K562 (cell line): Measurements from ENCODE around the gene PRXL2A. TPM values are rescaled to one million over a fixed set of nuclear protein-coding genes. Genes with fewer than 3 reads are reported as not detected.

Experiments used
- AFF4 ChIP-seq: sonication (generic); formaldehyde crosslinking; IDR thresholded peaks from 2 replicates; pipeline ENCODE4 v1.8.0; 2023; ENCODE audit warnings: mild to moderate bottlenecking, missing genetic modification reagents
- ARID1B ChIP-seq: fragments of 450-650 bp; IDR thresholded peaks from 2 replicates; pipeline ENCODE4 v1.6.1; 2016; ENCODE audit warnings: antibody characterized with exemption, mild to moderate bottlenecking, inconsistent platforms
- ATF7 ChIP-seq: fragments of 450-650 bp; IDR thresholded peaks from 2 replicates; pipeline ENCODE4 v1.7.1; 2014; ENCODE audit warnings: mild to moderate bottlenecking, moderate library complexity
- COPS2 ChIP-seq: fragments of 450-650 bp; conservative IDR thresholded peaks from 2 replicates; pipeline ENCODE4 v1.6.1; 2016; ENCODE audit warnings: mild to moderate bottlenecking, moderate library complexity
- ERF ChIP-seq: fragments of 450-650 bp; formaldehyde crosslinking; IDR thresholded peaks from 2 replicates; pipeline ENCODE4 v1.4.0; 2020; ENCODE audit warnings: mild to moderate bottlenecking, mixed read lengths
- HBP1 ChIP-seq: fragments of 450-650 bp; formaldehyde crosslinking; IDR thresholded peaks from 2 replicates; pipeline ENCODE4 v1.4.0; 2022; ENCODE audit warnings: missing genetic modification characterization
- KDM1A ChIP-seq, 2 experiments: fragments of 450-650 bp; IDR thresholded peaks; 2 replicates each; pipeline ENCODE4 v1.6.1; 2016; ENCODE audit warnings: mild to moderate bottlenecking in 2 of 2
- PRMT5 ChIP-seq: sonication (generic); formaldehyde crosslinking; IDR thresholded peaks from 2 replicates; pipeline ENCODE4 v1.5.0; 2020; ENCODE audit warnings: missing genetic modification reagents
- SFPQ ChIP-seq: fragments of 200-400 bp; formaldehyde crosslinking; IDR thresholded peaks from 2 replicates; pipeline ENCODE4 v1.6.1; 2017; ENCODE audit warnings: mild to moderate bottlenecking, low read depth, low read length, moderate library complexity
- SREBF1 ChIP-seq: fragments of 150-350 bp; IDR thresholded peaks from 2 replicates; pipeline ENCODE4 v1.6.1; 2014; ENCODE audit warnings: antibody characterized with exemption, low read depth, low read length, borderline replicate concordance
- THRA ChIP-seq: fragments of 450-650 bp; IDR thresholded peaks from 2 replicates; pipeline ENCODE4 v1.6.1; 2017; ENCODE audit warnings: mild to moderate bottlenecking, moderate library complexity
- TOE1 ChIP-seq, 2 experiments: fragments of 450-650 bp in 1 of 2; sonication (generic) in 1 of 2; formaldehyde crosslinking in 1 of 2; IDR thresholded peaks; 2 replicates each; pipeline versions ENCODE4 v1.7.1 to v1.8.0; 2016 to 2022; ENCODE audit warnings: borderline replicate concordance in 2 of 2, mild to moderate bottlenecking in 2 of 2, antibody characterized with exemption in 1 of 2, inconsistent platforms in 1 of 2, low read depth in 1 of 2, missing genetic modification reagents in 1 of 2, moderate library complexity in 1 of 2
- ZNF444 ChIP-seq: fragments of 250-450 bp; sonication (Bioruptor Pico); IDR thresholded peaks from 2 replicates; pipeline ENCODE4 v1.4.0; 2020; ENCODE audit warnings: mild to moderate bottlenecking, moderate library complexity
- ZNF707 ChIP-seq: fragments of 250-450 bp; sonication (Bioruptor Pico); conservative IDR thresholded peaks from 2 replicates; pipeline ENCODE4 v1.8.0; 2022; ENCODE audit warnings: inconsistent platforms, mild to moderate bottlenecking, moderate library complexity
- polyA plus RNA-seq, 8 experiments: library from polyadenylated mRNA; depleted of rRNA in 4 of 8; stranded (reverse) in 5 of 8; unstranded in 3 of 8; fragments of >200 nt; fragmentation: Nextera tagmentation in 2 of 8; fragmentation: Illumina TruSeq in 1 of 8; extraction: Ambion mirVana in 2 of 8; extraction: Trizol in 1 of 8; gene quantifications; 2 replicates each; pipeline versions ENCODE4 v1.2.1 to v1.2.3, GENCODE V29; 2011 to 2014; ENCODE audit warnings: inconsistent platforms in 1 of 8, missing spikeins in 1 of 8
- total RNA-seq, 7 experiments: library from RNA; depleted of rRNA in 6 of 7; stranded (reverse); fragments of >200 nt in 6 of 7; fragmentation: Illumina TruSeq in 2 of 7; extraction: Trizol in 2 of 7; gene quantifications; 2 replicates each; pipeline versions ENCODE4 v1.2.1 to v1.2.3, GENCODE V29; 2011 to 2021; ENCODE audit warnings: low replicate concordance in 1 of 7
- TF ChIP-seq, protein P1 (sequence below): IDR thresholded peaks from 3 replicates; pipeline ENCODE4 v1.6.1; 2011; ENCODE audit warnings: borderline replicate concordance, mild to moderate bottlenecking, moderate library complexity; ENCODE audit not compliant: insufficient read length; ENCODE audit errors: extremely low read depth

PRXL2A gene
- total and polyA plus RNA-seq, 9 of the 15 experiments (the other 6 are each of a cell fraction or from before 2014, with no cell fraction given) = 0.14 to 1.2 (median 0.75) TPM

GRCh38 chr10:80453842-80454512 lies 45.6 kb downstream of the PRXL2A start, which contains the start of gene TSPAN14 (continued):
- no peak for TF ChIP-seq SFPQ
- no peak for TF ChIP-seq KDM1A (IDR thresholded peaks at IDR 0.05)
- no peak for TF ChIP-seq TOE1 (IDR thresholded peaks at IDR 0.05; ENCODE audit: borderline replicate concordance)
- TF ChIP-seq TOE1 (CRISPR knock-in tag; IDR thresholded peaks at IDR 0.05; ENCODE audit: borderline replicate concordance, low read depth) = no peak
- TF ChIP-seq THRA = no peak
- TF ChIP-seq ZNF444 (CRISPR knock-in tag) = no peak
- TF ChIP-seq COPS2 = no peak
- no peak for TF ChIP-seq HBP1 (CRISPR knock-in tag)
- TF ChIP-seq ERF = 0 out of 2 replicates have a peak, but pooled peaks have one; percentile 57
- no peak for TF ChIP-seq ZNF707 (CRISPR knock-in tag)
- peak; percentile 54 for TF ChIP-seq AFF4 (CRISPR knock-in tag)
- TF ChIP-seq, protein P1, sequence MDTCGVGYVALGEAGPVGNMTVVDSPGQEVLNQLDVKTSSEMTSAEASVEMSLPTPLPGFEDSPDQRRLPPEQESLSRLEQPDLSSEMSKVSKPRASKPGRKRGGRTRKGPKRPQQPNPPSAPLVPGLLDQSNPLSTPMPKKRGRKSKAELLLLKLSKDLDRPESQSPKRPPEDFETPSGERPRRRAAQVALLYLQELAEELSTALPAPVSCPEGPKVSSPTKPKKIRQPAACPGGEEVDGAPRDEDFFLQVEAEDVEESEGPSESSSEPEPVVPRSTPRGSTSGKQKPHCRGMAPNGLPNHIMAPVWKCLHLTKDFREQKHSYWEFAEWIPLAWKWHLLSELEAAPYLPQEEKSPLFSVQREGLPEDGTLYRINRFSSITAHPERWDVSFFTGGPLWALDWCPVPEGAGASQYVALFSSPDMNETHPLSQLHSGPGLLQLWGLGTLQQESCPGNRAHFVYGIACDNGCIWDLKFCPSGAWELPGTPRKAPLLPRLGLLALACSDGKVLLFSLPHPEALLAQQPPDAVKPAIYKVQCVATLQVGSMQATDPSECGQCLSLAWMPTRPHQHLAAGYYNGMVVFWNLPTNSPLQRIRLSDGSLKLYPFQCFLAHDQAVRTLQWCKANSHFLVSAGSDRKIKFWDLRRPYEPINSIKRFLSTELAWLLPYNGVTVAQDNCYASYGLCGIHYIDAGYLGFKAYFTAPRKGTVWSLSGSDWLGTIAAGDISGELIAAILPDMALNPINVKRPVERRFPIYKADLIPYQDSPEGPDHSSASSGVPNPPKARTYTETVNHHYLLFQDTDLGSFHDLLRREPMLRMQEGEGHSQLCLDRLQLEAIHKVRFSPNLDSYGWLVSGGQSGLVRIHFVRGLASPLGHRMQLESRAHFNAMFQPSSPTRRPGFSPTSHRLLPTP = no peak
- TF ChIP-seq SREBF1 = 0 out of 2 replicates have a peak, but pooled peaks have one; percentile 23
- no peak for TF ChIP-seq ARID1B
- TF ChIP-seq PRMT5 (CRISPR knock-in tag) = no peak
- peak; percentile 61 for TF ChIP-seq ATF7
